ENCODE data around the gene GIMD1.
A peak's percentile ranks its signal among the peaks of the same experiment; 100 is the strongest.
"Not testable (repeated sequence)": the region's sequence is repeated elsewhere in the genome, so short reads cannot be mapped to it uniquely, and the experiment has no call there.

The GIMD1 gene

GRCh38 chr4:106368678-106369077 lies at the start of gene GIMD1:
Gene GIMD1 (minus strand): TSS chr4:106368778. CDS start chr4:106367435, 1,343 bp downstream.
- no peak for DNase-seq (ENCODE audit: extremely low spot score, insufficient read length, low read depth)
- no peak for FAIRE-seq

- FAIRE-seq (no peak), DNase-seq (ENCODE audit: extremely low spot score, insufficient read length, low read depth) (no peak)
Observed at GRCh38 chr4:106414366-106414765, 45.8 kb upstream of the GIMD1 start.

- FAIRE-seq (no peak), DNase-seq (ENCODE audit: extremely low spot score, insufficient read length, low read depth) (no peak)
Observed at GRCh38 chr4:106409901-106410889, 41.6 kb upstream of the GIMD1 start.

GRCh38 chr4:106408004-106408403 lies 39.4 kb upstream of the GIMD1 start:
- FAIRE-seq; DNase-seq (ENCODE audit: extremely low spot score, insufficient read length, low read depth): not testable (repeated sequence)

- FAIRE-seq (no peak), DNase-seq (ENCODE audit: extremely low spot score, insufficient read length, low read depth) (no peak)
Observed at GRCh38 chr4:106401157-106401556, 32.6 kb upstream of the GIMD1 start.

- not testable (repeated sequence) for FAIRE-seq; DNase-seq (ENCODE audit: extremely low spot score, insufficient read length, low read depth)
Observed at GRCh38 chr4:106398898-106399297, 30.3 kb upstream of the GIMD1 start.

DNA sequence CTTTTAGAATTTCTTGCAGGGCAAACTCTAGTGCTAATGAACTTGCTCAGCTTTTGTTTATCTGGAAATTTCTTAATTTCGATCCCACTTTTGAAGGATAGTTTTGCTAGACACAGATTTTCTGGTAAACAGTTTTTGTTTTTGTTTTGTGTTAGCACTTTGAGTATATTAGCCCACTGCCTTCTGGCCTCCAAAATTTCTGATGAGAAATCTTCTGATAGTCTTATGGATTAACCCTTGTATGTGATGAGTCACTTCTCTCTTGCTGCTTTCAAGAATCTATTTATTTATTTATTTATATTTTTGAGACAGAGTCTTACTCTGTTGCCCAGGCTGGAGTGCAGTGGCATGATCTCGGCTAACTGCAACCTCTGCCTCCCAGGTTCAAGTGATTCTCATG lies 27.0 kb upstream of the GIMD1 start:
- DNase-seq (ENCODE audit: extremely low spot score, insufficient read length, low read depth) (no peak), FAIRE-seq (no peak)

DNA sequence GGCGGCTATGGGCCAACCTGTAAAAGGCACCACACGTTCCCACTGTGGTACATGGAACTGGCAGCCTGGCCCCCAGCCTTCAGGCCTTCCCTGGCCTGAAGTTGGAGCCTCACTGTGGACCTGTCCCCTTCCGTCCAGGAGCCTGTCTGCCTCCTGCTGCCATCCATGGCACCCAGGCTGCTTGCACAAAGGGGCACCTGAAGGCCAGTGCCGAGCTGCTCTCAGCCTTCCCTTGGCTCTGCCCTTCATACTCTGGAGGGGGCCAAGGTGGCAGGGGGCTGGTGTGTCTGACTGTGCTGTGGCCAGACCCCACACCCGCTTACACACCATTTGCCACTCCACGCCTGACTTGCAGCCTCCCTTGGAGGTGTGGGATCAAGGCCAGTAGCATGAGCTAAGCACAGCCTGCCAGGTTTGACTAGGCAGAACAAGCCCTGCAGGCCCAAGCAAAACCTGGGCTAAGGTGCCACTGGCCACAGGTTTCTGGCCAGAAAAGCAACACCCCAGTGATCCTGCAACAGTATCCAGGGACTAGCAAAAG lies 17.3 kb upstream of the GIMD1 start:
- no peak for FAIRE-seq
- no peak for DNase-seq (ENCODE audit: extremely low spot score, insufficient read length, low read depth)

DNA sequence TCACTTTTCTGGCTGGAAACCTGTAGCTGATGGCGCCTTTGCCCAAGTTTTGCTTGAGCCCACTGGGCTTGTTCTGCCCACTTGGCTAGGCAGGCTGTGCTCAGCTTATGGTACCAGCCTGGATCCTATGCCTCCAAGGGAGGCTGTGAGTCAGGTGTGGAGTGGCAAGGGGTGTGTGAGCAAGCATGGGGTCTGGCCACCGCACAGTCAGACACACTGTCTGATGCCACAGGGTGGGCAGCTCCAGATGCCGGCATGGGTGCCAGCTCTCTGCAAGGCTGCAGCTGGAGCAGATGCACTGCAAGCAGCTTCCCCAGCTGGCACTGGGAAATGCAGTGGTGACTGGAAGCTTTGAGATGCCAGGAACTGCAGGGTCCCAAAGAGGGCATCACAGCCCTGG lies 16.3 kb upstream of the GIMD1 start:
- FAIRE-seq (no peak), DNase-seq (ENCODE audit: extremely low spot score, insufficient read length, low read depth) (no peak)

- DNase-seq (ENCODE audit: extremely low spot score, insufficient read length, low read depth) (no peak), FAIRE-seq (no peak)
Observed at GRCh38 chr4:106380179-106380578, 11.6 kb upstream of the GIMD1 start.

DNA sequence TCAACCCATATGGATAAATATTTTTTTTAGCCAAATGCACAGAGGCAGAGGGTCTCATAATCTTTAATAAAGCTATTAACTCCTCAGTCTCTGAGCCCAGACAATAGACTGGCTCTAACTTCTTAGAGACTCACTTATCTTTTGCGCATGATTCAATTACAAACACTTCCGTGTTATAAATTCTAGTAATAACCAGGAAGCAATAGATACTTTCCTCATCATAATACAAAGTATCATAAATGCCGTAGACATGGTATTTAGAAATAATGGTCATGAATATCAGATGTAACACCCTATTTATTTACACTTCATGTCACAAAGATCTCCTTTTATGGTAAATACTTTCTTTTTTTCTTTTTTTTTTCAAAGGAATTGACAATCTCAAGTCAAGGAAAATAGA lies 4.4 kb upstream of the GIMD1 start:
- FAIRE-seq: no peak

GRCh38 chr4:106371161-106371560 lies 2.6 kb upstream of the GIMD1 start:
- no peak for FAIRE-seq

More for the DNA sequence above, 4.4 kb upstream of the GIMD1 start:
- DNase-seq (ENCODE audit: extremely low spot score, insufficient read length, low read depth): no peak

DNA sequence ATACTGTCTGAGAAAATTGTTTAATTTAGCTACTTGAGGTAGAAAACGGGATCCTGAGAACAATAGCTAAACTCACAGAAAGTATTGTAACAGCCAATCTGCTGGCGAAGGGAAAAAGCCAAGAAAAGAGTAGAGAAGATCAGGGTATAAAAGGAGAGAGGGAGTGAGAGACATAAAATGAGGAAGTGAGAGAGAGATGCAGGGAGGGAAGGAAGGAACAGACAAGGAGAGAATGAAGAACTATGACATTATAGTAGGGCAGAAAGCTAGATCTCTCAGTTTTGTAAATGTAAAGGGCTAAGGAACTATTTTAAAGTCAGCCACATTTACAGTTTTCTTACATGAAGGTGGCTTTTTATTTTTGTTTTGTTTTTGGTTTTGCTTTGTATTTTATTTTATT lies 1.6 kb upstream of the GIMD1 start:
- FAIRE-seq (no peak), DNase-seq (ENCODE audit: extremely low spot score, insufficient read length, low read depth) (no peak)

More at GRCh38 chr4:106371161-106371560, 2.6 kb upstream of the GIMD1 start:
- DNase-seq (ENCODE audit: extremely low spot score, insufficient read length, low read depth): no peak

- peak; percentile 62 for FAIRE-seq
Observed at GRCh38 chr4:106369456-106370060, 980 bp upstream of the GIMD1 start.

GRCh38 chr4:106367072-106367471 lies 1.5 kb downstream of the GIMD1 start:
- FAIRE-seq (no peak), DNase-seq (ENCODE audit: extremely low spot score, insufficient read length, low read depth) (no peak)

More at GRCh38 chr4:106369456-106370060, 980 bp upstream of the GIMD1 start:
- DNase-seq (ENCODE audit: extremely low spot score, insufficient read length, low read depth): peak; percentile 0

DNA sequence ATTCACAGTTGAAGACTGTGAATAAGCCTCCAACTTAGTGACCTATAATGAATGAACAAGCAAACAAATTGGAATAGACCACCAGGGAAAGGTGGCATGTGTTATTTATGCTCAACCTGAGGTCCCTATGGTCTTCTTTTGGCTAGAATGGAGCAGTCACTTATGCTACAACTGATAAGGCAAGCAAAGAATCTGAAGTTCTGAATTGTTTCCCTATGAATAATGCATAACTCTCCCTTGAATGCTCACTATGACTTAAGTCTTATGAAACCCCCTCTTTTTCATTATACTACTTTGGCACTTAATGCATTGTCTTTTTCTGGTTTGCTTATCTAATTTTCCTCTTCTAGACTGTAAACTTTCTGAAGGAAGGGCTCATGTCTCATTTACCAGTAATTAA lies 2.6 kb downstream of the GIMD1 start:
- FAIRE-seq: no peak
- no peak for DNase-seq (ENCODE audit: extremely low spot score, insufficient read length, low read depth)

- no peak for FAIRE-seq
- DNase-seq (ENCODE audit: extremely low spot score, insufficient read length, low read depth): no peak
Observed at GRCh38 chr4:106365613-106366012, 3.0 kb downstream of the GIMD1 start.

GRCh38 chr4:106364282-106364681 lies 4.3 kb downstream of the GIMD1 start:
- FAIRE-seq (no peak), DNase-seq (ENCODE audit: extremely low spot score, insufficient read length, low read depth) (no peak)

- no peak for FAIRE-seq
- DNase-seq (ENCODE audit: extremely low spot score, insufficient read length, low read depth): no peak
Observed at GRCh38 chr4:106362086-106362825, 6.3 kb downstream of the GIMD1 start.

GRCh38 chr4:106358899-106359298 lies 9.7 kb downstream of the GIMD1 start:
- DNase-seq (ENCODE audit: extremely low spot score, insufficient read length, low read depth): no peak

More at GRCh38 chr4:106358899-106359298, 9.7 kb downstream of the GIMD1 start:
- FAIRE-seq: no peak

Data from GM18507 (cell line).